Caki2 (cell line): ENCODE results near the gene PSMC3IP. TPM values are rescaled to one million over a fixed set of nuclear protein-coding genes. Genes with fewer than 3 reads are reported as not detected.
"Not testable (repeated sequence)": the region's sequence is repeated elsewhere in the genome, so short reads cannot be mapped to it uniquely, and the experiment has no call there.

ENCODE experiments used
- DNase-seq: peaks from one replicate; pipeline ENCODE4 v3.0.0-alpha.2; 2015; ENCODE audit warnings: low read depth
- in situ Hi-C: cut with HindIII; loops from 2 replicates; pipeline ENCODE4 v1.10.0; 2016; ENCODE audit warnings: low sequenced_read_pairs, low pct_unique_long_range_greater_than_20kb, mixed read lengths
- total RNA-seq: library from RNA; depleted of rRNA; stranded (reverse); fragments of >200 nt; shearing (Covaris generic); gene quantifications from 2 replicates; pipeline ENCODE4 v1.2.3, GENCODE V29; 2014; ENCODE audit warnings: low replicate concordance

The PSMC3IP gene
- total RNA-seq, 1 experiment from 2014 or later = 3.4 TPM

DNA sequence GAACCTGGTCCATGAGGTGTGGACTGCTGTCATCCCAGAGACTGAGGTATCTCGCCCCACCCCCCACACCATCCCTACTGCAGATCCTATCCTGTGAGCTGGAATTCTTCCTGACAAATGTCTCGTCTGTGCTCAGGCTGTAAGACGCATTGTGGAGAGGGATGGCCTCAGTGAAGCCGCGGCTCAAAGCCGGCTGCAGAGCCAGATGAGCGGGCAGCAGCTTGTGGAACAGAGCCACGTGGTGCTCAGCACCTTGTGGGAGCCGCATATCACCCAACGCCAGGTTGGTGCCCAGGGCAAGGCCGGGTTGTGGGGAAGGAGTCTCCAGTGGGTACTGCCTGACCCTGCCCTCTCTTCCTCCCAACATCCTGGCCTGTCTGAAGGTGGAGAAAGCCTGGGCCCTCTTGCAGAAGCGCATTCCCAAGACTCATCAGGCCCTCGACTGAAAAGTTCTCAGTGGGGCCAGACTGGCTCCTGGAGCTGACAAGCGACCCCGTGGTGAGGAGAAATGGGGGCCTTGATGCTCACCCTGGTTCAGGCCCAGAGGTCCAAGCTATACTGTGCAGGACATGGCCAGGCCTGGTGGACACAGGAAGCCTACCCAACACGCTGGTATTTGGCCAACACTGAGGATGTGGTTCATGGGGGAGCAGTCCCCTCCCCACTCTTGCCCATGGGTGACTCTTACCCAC is 11.9 kb downstream of the PSMC3IP start:
- DNase-seq = no peak
- in situ Hi-C loops = no loop called here

GRCh38 chr17:42564815-42565522 is 12.6 kb downstream of the PSMC3IP start:
- DNase-seq = no peak
- in situ Hi-C loops = no loop called here

GRCh38 chr17:42563950-42564349 is 13.6 kb downstream of the PSMC3IP start:
- no peak for DNase-seq
- in situ Hi-C loops = no loop called here

- in situ Hi-C loops = no loop called here
- DNase-seq = peak; percentile 65
These were observed 14.0 kb downstream of the PSMC3IP start for GRCh38 chr17:42563543-42563942.

DNA sequence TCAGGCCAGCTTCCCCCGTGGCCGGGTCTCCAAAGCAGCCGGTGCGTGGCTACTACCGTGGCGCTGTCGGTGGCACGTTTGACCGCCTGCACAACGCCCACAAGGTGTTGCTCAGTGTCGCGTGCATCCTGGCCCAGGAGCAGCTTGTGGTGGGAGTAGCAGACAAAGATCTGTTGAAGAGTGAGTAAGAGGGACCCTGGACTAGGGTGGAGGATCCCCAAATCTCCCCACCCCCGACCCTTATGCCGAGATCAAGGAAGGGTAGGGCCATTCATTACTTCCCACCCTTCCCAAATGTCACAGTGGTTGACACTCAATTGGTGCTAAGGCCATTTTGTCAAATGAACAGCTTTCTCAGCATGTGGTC is 14.4 kb downstream of the PSMC3IP start:
- DNase-seq = peak; percentile 25
- in situ Hi-C loops = no loop called here

- DNase-seq = no peak
- in situ Hi-C loops = no loop called here
These were observed 15.0 kb downstream of the PSMC3IP start for GRCh38 chr17:42562388-42563142.

DNA sequence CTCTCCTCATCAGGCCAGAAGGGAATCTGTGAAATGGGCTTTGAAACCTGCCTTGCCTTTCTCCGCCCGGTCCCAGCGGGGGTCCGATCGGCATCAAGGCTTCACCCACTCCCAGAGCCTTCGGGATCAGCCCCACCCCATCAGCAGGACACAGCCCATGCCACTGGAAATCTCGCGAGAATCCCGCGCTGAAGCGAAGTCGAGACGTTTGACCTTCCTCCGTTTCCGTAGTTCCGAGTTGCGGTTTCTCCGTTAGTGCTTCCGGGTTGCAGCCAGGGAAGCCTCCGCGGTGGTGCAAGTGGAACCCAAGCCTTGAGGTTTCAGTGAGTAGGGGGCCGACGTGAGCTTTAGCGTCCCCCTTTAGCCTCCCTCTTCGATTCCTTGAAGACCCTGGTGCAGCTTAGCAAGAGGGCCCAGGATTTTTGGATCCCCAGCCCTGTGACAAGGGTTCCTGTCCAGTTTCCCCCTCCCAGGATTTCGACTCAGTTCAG is 15.6 kb downstream of the PSMC3IP start, which contains the start of gene COASY:
TSS of gene COASY (plus strand) at position 252 of the 491 bp plus-strand sequence. CDS start 475 bp downstream, outside the sequence.
- in situ Hi-C loops = no loop called here
- DNase-seq = peak; percentile 89

DNA sequence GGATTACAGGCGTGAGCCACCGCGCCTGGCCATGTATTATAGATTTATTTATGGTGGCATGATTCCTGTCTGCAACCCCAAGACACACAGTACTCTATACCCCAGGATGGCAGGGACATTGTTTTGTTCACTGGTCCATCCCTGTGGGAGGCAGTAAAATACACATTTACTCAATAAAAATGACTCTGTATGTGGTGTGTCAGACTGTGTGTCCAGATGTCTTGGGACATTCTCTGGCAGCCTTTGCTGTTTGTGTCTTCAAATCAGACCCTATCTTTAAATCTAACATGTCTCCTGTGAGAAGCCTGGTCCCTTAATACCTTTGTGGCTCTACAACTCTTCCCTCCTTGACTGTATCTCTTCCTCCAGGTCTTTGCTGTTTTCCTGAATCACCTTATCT is 17.3 kb downstream of the PSMC3IP start:
- in situ Hi-C loops = no loop called here
- DNase-seq = no peak

DNA sequence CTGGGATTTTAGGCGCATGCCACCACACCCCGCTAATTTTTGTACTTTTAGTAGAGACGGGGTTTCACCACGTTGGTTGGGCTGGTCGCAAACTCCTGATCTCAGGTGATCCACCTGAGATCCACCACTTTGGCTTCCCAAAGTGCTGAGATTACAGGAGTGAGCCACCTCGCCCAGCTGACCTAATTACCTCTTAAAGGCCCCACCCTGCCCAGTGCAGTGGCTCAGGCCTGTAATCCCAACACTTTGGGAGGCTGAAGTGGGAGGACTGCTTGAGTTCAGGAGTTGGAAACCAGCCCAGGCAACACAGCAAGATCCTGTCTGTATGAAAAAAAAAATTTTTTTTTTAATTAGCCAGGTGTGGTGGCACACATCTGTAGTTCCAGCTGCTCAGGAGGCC is 18.5 kb downstream of the PSMC3IP start:
- in situ Hi-C loops = no loop called here
- no peak for DNase-seq

DNA sequence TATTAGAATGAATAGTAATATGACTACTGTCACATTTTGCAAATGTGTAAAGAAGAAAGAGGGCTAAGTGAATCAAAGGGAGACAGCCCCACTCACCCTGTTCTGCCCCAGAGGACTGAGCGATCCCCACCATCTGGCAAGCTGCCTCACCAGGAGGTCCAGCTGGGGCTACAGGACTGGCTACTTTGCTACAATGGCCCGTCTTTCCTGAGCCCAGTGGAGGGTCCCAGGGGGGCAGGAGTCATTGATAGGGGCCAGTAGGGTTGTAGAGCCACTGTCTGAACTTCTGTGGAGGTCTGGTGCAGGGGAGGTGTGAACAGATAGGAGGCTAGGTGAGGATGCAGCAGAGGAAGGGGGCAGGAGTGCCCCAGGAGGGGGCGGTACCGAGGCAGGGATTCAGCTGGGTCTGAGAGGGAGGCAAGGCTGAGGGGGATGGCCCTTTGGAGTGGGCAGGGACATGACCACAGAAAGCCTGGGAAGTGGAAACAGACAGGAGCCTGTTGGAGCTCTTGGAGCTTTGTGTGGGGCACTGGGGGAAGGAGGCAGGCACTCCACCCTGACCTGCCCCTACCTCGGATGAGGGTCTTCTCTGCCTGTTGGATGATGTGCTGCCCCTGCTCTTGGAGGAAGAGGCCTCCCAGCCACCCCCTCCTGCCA is 21.4 kb downstream of the PSMC3IP start:
- DNase-seq = peak; percentile 39
- in situ Hi-C loops = not testable (repeated sequence)

GRCh38 chr17:42555122-42555622 is 22.4 kb downstream of the PSMC3IP start:
- in situ Hi-C loops = no loop called here
- no peak for DNase-seq

DNA sequence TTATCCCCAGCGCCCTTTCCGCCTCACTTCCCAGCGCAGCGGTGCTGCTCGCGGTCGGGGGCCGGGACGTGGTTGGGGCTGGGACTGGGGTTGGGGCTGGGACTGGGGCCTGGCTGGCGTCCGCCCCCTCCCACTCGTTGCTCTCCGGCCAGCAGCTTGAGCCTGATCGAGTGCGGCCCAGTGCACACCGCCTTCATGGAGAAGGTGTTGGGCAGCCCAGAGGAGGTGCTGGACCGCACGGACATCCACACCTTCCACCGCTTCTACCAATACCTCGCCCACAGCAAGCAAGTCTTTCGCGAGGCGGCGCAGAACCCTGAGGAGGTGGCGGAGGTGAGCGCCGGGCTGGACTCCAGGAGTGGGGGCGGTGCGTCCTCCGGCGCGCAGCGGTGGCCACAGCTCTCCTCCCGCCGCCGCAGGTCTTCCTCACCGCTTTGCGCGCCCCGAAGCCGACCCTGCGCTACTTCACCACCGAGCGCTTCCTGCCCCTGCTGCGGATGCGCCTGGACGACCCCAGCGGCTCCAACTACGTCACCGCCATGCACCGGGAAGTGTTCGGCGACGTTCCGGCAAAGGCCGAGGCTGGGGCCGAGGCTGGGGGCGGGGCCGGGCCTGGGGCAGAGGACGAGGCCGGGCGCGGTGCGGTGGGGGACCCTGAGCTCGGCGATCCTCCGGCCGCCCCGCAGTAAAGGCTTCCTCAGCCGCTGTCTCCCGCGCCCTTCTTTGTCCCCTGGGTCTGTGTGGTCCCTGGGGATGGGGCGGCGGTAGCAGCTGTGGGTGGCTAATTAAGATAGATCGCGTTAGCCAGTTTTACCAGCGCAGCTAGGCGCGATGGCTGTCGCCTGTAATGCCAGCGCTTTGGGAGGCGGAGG is 23.0 kb downstream of the PSMC3IP start:
- in situ Hi-C loops = no loop called here
- DNase-seq = peak; percentile 77

DNA sequence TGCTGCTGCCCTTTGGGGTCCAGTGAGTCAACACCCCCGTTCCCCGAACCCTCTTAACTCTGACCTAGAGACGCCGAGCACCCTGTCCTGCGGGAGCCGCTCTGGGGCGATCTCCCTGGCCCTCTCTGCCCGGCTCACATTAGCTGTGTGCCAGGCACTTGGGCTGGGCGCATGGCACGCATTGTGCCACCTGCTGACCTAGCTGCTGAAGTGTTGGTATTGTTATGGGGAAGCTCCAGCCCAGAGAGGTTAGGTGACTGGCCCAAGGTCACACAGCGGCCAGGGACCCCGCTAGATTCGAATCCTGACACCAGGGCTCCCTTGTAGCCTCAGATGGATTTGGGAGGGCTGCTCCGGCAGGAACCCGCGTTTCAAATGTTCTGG is 23.7 kb downstream of the PSMC3IP start:
- no peak for DNase-seq
- in situ Hi-C loops = no loop called here

DNA sequence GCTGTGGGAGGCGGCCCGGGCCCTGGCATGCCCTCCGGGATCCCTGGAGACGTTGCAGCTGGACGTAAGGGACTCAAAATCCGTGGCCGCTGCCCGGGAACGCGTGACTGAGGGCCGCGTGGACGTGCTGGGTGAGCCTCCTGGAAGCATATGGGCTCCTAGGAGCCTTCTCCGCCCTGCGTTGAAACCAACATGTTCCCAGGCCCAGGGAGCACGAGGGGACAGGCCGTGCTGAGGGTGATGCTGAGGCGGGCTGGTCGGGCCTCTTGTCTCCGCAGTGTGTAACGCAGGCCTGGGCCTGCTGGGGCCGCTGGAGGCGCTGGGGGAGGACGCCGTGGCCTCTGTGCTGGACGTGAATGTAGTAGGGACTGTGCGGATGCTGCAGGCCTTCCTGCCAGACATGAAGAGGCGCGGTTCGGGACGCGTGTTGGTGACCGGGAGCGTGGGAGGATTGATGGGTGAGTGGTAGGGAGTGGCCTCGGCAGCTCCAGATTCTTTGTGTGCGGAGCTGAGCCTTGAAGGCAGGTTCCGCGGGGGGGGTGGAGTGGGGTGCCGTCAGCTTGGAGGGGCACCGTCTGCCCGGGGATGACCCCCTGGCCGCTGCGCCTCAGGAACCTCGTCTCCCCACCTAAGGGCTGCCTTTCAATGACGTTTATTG is 24.2 kb downstream of the PSMC3IP start:
- no peak for DNase-seq
- in situ Hi-C loops = no loop called here

- in situ Hi-C loops, DNase-seq: not testable (repeated sequence)
These were observed 24.8 kb downstream of the PSMC3IP start, which contains the start of gene HSD17B1 for GRCh38 chr17:42552736-42553135. TSS of gene HSD17B1 (plus strand) at chr17:42552923. CDS start at chr17:42552934, 11 bp downstream.

GRCh38 chr17:42548993-42549755 is 28.4 kb downstream of the PSMC3IP start:
- no peak for DNase-seq
- in situ Hi-C loops = no loop called here
